HG03354 (cell line): ENCODE measurements around the gene PLPPR1.
"Not testable (repeated sequence)": the region's sequence is repeated elsewhere in the genome, so short reads cannot be mapped to it uniquely, and the experiment has no call there.

Experiments
- ATAC-seq: cut with Tn5 transposase; IDR thresholded peaks from one replicate; pipeline ENCODE4 v1.9.1; 2021; ENCODE audit warnings: mild to moderate bottlenecking; ENCODE audit not compliant: unreplicated experiment, poor library complexity, severe bottlenecking

PLPPR1 gene

DNA sequence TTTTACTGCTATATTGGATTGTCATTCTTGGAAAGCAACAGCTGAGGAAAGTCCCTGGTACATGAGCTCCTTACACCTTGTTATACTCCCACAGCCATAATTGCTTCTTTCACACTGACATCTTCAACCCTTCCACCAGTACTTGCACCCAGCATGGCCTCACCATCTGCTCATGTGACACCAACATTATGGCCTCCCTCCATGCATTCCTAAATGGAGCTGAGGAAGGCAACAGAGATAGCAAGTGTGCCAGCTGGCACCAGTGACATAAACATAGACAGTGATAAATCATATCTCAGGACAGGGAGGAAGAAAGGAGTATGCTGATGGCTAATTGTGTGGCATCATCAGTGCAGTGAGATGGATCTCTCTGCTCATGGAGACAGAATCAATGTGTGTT is 236.7 kb downstream of the PLPPR1 start:
- ATAC-seq, result no peak

DNA sequence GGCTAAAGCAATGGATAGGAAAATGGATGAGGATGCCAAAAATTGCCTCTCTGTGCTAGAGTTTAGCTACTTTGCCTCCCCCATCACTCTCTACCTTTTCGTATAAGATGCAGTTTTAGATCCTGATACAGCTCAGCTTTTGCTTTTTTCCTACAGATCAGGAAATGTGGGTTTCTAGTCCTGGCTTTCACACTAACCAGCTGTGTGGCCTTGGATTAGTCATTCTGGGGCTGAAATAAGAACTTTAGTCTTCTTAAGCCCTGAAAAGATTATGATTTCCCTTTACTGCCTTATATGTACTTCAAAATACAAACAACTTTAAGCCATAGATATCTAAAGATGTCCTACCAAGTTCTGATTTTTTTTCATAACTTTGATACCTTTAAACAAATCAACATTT is 239.9 kb downstream of the PLPPR1 start:
- ATAC-seq, result no peak

DNA sequence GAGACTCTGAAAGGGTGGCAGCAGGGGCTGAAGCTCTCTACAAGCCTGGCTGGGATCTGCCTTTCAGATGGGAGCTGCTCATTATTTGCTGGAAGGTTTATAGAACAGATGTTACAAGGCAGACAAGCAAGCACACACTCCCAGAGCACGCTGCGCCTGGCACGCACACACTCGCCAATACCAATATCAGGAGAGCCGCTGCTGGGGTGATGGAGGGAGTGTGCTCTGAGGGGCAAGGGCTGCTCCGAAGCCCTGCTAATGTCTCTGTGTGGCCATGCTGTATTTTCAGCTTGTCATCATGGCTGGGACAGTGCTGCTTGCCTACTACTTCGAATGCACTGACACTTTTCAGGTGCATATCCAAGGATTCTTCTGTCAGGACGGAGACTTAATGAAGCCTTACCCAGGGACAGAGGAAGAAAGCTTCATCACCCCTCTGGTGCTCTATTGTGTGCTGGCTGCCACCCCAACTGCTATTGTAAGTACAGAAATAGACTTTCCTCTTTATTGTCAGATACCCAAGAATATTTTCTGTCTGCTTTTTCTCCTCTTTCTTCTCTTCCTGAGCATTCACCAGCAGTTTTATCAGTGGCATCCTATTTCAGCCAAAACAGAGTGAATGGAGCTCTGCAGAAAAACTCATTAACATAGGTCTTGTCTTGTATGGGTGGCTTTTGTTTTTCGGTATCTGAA is 241.2 kb downstream of the PLPPR1 start:
- ATAC-seq, result no peak

DNA sequence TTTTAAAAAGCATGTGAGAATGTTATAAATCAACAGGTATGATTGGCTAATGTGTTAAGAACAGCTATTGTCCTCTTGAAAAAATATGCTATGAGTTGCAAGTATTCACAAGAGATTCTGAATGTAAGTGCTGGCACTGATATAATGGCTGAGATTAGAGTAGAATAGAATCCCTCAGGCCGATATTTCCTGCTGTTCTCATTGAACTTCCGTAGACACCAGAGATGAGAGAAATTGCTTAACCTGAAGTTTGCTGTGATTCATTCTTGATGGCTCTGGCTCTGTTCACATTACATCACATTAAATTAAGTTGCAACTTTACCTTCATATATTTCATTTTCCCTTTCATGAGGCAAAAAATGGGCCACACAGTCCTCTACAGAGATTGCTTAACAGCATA is 241.8 kb downstream of the PLPPR1 start:
- ATAC-seq, result no peak

DNA sequence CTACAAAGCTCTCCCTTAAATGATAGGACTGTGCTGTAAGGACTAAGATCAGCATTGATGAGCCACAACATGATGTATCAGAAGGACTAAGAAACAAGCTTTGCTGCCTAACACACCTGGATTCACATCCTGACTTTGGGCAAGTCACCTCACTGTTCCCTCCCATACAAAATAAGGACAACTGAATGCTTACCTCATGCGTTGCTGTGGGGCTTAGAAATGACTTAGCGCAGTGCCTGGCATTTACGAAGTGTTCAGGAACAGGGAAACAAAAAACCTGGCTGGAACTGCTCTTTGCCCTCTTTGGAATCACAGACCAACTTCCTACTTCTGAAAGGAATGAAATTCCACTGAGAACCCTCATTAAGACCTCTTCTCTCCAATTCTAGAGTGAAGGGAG is 242.6 kb downstream of the PLPPR1 start:
- no peak for ATAC-seq

DNA sequence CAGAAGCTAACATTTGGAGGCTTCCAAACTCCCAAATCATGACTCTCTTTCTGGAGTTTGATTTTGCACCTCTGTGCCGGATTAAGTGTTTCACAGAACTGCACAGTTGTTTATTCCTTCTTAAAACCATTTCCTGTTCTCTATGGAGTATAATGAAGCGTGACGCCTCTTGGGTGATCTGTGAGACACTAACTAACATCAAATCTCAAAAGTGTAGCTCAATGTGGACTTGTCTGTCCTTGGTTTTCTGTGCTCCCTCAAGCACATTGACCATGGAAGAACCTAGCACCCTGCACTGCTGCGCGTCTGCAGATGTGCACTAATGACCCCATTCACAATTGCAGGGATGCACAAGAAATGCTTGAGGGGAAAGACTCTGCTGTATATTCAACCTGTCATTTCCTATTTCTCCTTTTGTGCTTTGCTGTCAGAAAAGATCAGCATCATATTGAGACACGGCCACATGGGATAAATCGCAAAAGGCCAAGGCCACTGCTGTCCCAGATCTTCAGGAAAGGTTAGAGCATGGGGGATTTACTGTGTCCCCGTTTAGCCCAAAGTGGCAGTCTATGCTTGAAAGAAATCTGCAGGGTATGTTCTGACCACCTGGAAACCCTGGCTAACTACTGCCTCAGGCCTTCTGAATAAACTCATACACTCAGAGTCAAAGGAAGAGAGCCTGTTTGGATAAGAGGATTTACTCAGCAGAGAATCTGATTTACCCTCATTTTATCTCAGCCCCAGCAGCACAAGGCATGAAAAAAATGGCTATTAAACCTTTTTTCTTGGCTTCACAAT is 246.6 kb downstream of the PLPPR1 start:
- ATAC-seq, result no peak

DNA sequence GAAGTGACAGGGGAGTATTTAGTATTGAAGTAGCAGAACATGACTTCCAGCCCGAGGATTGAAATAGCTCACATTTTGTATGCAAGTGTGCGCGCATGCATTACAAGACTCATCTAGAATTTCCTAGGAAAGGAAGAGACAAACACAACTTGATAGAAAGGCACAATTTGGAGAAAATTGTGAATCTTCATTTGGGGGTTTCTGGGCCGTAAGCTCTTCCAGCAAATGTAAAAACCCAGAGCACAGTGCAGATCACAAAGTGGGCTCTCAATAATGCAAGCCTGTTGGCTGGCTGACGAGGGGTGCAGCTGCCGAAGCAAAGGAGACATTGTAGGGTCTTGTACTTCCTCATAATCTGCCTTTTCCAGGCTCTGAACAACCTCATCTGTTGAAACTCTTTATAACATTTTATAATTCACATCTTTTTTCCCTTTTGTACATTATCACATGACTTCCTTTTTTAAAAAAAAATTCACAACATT is 247.3 kb downstream of the PLPPR1 start:
- ATAC-seq, result no peak

DNA sequence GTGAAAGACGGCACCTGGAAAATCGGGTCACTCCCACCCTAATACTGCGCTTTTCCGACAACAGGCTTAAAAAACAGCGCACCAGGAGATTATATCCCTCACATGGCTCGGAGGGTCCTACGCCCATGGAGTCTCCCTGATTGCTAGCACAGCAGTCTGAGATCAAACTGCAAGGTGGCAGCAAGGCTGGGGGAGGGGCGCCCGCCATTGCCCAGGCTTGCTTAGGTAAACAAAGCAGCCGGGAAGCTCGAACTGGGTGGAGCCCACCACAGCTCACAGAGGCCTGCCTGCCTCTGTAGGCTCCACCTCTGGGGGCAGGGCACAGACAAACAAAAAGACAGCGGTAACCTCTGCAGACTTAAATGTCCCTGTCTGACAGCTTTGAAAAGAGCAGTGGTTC is 262.5 kb downstream of the PLPPR1 start:
- ATAC-seq, result not testable (repeated sequence)

DNA sequence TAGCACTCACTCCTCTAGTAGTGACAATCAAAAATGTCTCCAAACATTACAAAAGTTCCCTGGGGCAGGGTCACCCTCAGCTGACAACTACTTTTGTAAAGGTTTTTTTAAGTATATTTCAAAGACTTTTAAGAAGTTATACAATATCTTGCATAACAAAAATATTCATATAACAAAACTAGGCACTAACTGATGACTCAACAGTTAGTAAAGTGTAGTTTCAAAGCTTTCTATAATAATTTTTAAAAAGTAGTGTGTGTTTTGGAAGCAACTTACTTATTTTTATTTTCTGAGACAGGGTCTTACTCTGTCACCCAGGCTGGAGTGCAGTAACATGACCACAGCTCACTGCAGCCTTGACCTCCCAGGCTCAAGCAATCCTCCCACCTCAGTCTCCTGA is 271.4 kb downstream of the PLPPR1 start:
- no peak for ATAC-seq

DNA sequence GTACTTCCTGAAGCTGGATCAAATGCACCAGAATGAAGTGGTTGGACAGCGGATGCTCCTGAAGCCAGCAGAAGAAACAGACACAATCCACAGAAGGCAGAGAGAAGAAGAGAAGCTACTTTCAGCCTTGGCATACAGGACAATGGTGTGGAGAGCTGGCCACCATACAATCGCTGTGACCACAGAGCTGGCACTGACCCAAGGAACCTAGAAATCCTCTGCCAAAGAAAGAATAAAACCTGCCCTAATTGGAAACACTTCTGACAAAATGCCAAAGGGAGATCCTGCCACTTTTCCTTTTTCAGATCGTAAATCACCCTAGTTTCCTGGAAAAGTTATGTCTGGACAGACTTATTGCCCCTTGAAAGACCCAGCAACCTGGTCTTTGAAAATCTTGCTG is 278.5 kb downstream of the PLPPR1 start:
- no peak for ATAC-seq

DNA sequence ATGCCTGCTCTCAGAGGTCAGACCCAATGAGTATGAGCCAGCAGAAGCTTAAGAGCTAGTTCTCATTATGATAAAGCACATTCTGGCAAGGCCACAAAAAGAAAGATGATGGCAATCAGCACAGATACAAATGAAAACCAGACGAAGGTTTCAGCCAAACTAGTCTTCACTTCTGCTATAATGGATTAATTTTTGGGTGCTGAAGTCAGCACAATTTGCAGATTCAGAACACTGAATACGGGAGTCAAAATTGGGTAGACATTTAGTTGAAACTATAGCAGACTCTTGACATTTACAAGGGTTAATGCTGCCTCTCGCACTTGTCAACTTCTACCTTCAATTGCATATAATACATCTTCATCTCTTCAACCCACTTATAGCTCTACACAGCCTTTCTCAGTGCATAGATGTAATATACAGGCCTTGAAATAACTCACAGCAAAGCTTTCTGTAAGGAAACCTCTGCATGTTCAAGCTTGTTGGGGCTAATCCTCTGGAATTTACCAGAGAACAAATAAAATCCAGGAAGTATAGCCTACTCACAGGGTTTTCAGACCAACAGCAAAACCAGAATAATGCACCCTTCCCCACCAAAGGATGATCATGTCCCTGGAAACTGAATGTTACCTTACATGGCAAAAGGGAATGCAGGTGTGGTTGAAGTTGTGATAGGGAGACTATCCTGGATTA is 279.1 kb downstream of the PLPPR1 start:
- ATAC-seq, result no peak

DNA sequence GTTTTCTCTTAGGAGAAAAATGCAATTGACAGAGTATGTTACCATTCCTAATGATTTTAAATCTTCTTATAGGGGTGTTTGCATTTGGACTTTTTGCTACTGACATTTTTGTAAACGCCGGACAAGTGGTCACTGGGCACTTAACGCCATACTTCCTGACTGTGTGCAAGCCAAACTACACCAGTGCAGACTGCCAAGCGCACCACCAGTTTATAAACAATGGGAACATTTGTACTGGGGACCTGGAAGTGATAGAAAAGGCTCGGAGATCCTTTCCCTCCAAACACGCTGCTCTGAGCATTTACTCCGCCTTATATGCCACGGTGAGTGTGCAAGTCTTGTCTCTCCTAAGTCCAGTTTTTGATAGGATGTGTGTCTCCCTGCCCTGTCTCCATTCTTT is 280.6 kb downstream of the PLPPR1 start:
- ATAC-seq, result no peak

DNA sequence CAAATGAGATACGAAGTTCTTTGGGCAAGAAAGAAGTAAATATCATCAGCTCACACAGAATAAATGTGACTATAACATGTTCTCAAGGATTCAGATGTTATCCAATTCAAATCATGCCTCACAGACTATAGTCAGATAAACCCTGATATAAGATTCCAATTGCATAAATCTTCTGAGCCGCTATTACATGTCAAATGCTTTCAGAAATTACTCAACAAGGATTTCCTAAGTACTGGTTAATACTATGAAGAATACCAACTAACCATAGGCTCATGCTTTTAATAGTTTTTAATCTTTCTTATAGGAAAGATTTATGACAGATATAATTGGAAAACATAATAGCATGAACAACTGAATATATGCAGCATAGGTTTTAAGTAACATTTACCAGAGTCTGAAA is 282.7 kb downstream of the PLPPR1 start:
- no peak for ATAC-seq

DNA sequence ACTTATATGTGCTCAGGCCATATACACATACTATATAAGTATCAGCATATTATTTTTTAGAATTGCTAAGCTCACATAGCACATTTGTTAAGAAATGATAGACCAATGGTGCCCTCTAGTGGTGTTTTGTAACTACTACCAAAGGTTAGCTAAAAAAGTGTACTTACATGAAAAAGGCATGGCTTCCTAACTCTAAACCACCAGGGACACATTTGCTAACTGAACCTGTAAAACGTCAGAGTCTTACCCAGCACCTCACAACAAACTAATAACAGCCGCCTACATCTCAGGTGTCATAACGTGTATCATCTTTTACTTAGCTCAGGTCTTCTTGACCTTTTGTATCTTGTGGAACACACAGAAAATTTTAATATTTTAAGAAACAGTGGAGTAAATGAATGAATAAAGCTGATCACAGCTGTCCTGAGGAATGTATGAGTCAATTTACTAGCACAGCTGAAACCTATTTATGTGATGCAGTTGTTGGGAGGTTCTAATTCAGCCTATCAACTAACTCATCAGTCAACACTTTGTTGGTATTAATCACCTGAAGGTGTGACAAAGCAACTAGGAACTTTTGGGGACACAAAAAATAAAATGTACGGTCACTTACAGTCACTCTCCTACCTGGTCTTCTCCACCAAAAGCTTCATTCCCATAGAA is 283.4 kb downstream of the PLPPR1 start:
- peak; percentile 97 for ATAC-seq

DNA sequence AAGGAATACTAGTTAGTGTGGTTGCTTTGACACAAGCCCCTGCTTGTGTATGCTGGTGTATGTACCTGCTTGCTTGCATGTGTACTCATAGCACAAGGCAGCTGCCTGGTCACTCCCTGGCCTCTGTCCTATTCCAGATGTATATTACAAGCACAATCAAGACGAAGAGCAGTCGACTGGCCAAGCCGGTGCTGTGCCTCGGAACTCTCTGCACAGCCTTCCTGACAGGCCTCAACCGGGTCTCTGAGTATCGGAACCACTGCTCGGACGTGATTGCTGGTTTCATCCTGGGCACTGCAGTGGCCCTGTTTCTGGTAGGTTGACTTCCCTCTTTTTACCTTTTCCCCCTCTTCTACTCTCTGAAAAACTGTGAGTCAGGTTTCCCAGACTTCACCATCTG is 284.1 kb downstream of the PLPPR1 start:
- ATAC-seq, result no peak

DNA sequence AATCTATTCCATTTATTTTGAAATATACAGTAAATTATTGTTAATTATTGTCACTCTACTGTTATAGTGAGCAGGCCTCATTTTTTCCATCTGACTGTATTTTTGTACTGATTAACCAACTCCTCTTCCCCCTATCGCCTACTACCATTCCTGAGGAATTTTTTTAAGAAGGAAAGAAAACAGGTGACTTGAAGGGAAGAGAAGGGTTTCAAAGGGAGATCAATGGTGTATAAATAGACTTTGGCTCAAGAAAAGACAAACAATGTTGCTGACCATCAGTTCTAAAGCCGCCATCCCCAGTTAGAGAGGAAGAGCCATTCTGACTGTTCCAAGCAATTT is 286.6 kb downstream of the PLPPR1 start:
- ATAC-seq, result no peak

DNA sequence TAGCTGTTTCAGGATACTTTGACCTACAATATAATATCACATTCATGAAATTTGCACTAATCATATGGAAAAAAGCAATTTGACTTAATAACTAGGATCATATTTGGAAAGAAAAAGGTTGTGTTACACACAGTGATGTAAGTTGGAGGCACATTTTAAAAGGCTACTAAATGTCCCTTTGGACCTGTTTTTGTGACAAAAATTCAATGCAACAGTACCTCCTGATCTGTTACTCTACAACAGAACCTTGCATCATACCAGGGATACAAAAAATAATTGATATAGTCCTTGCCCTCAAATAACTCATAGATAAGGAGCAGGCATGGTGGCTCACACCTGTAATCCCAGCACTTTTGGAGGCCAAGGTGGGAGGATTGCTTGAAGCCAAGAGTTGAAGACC is 289.2 kb downstream of the PLPPR1 start:
- ATAC-seq, result no peak

DNA sequence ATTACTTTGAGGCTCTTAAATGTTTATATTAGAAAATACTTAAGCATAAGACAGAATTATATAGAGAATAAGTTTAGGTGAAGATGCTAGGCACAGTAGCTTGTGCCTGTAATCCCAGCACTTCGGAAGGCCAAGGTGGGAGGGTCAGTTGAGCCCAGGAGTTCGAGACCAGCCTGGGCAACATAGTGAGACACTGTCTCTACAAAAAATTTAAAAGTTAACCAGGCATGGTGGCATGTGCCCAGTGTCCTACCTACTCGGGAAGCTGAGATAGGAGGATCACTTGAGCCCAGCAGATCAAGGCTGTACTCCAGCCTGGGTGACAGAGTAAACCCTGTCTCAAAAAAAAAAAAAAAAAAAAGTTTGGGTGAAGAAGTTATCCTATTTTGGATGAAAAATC is 294.6 kb downstream of the PLPPR1 start:
- no peak for ATAC-seq

DNA sequence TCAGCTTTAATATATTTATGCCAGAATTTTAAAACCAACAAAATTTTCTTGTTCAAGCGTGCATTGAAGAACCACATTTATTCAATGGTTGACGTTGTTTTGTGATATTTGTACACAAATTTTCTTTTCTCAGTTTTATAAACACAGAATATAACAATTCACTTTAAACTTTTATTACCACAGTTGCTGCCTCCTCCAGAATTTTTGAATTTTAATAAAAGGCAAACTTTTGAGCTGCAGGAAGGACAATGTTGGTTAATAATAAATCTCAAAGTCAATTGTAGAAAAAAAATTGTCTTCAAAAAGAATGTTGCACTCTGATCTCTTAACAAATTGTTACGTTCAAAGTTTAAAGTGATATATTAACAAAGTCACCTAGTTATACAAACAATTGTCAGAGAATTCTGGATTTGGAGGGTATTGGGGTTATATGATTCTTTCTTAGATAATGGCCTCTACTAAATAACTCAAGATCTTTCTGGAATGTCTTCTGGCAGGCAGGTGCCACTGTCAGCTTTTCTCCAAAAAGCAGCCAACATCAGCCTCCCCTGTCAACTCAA is 295.8 kb downstream of the PLPPR1 start:
- ATAC-seq, result no peak

DNA sequence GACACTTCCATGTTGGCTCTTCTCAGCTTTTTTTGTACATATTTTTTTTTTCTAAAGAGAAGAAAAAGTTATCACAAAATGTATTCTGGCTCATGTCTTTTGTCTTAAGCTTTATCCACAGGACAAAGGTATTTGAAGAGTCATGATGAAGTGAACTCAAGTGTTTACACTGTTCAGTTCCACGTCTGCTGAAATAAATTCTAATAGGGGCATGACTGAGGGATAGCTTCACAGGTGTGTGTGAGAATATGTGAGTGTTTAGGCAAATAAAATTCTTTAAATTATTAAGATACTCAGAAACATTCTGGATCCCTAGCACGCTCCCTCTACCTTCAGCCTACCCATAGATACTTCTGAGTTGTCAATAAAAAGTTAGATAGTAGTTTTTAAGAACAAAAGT is 296.5 kb downstream of the PLPPR1 start:
- no peak for ATAC-seq
